PFSK-1 (cell line): ENCODE results near the gene VPS29.

Experiments
- FOXP2 ChIP-seq: optimal IDR thresholded peaks from 2 replicates; pipeline ENCODE3; 2011; ENCODE audit warnings: borderline replicate concordance, control low read depth, inconsistent platforms; ENCODE audit not compliant: insufficient read depth; ENCODE audit errors: extremely low read length, extremely low read depth
- POLR2AphosphoS5 ChIP-seq: IDR thresholded peaks from 2 replicates; pipeline ENCODE4 v1.6.1; 2012; ENCODE audit warnings: low read depth, mild to moderate bottlenecking, control low read depth, low read length, moderate library complexity
- SIN3A ChIP-seq: IDR thresholded peaks from 2 replicates; pipeline ENCODE4 v1.6.1; 2012; ENCODE audit warnings: mild to moderate bottlenecking, low read length, moderate library complexity, borderline replicate concordance; ENCODE audit not compliant: insufficient read depth
- TAF1 ChIP-seq: IDR thresholded peaks from 2 replicates; pipeline ENCODE4 v1.6.1; 2012; ENCODE audit warnings: low read length, control low read depth, borderline replicate concordance; ENCODE audit not compliant: insufficient read depth
- TF ChIP-seq, protein P1 (sequence below), 2 experiments: IDR thresholded peaks; 2 replicates each; pipeline versions ENCODE4 v1.6.1 to v1.8.0; 2011 to 2012; ENCODE audit warnings: low read depth in 2 of 2, low read length in 2 of 2, control low read depth in 1 of 2, inconsistent platforms in 1 of 2, mild to moderate bottlenecking in 1 of 2, moderate library complexity in 1 of 2; ENCODE audit not compliant: insufficient read depth in 1 of 2

VPS29 gene

DNA sequence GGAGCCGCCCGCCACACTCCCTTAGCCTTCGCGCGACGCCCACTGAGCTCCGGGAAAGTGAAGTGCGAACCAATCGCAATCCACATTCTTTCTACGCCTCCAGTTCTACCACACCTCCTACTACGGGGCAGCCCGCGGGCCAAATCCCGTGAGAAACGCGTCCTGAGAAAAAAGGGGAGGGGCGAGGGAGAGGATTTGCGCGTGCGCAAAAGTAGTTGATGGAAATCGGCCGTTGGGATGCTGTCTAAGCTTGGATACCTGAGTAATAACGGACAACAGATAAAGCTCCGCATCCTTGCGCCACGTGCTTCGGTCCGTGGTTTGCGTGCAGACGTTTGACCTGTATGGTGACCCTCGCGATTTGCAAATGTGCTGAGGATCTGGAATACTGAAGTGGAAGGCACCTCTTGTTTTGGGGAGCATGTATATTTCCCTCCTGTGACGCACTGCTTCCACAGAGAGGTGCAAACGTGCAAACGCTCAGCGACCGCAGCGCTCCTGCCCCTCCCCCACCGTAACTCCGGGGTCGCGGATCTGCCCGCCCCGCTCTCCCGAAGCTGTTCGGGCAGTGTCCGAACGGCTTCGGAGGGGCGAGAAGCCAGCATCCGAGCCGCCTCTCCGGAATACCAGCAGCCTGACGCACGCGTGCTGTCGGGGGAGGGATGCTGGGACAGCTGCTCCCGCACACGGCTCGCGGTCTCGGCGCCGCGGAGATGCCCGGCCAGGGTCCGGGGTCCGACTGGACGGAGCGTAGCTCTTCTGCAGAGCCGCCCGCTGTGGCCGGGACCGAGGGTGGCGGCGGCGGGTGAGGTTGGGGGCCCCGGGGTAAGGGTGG is 33.5 kb downstream of the VPS29 start, which contains the start of the genes FAM216A and GPN3:
TSS of gene FAM216A (plus strand) at position 632 of the 835 bp plus-strand sequence. CDS start at position 663, 31 bp downstream.
TSS of gene GPN3 (minus strand) at position 44 of the 835 bp plus-strand sequence. CDS start 54 bp downstream, outside the sequence.
- TF ChIP-seq, protein P1, sequence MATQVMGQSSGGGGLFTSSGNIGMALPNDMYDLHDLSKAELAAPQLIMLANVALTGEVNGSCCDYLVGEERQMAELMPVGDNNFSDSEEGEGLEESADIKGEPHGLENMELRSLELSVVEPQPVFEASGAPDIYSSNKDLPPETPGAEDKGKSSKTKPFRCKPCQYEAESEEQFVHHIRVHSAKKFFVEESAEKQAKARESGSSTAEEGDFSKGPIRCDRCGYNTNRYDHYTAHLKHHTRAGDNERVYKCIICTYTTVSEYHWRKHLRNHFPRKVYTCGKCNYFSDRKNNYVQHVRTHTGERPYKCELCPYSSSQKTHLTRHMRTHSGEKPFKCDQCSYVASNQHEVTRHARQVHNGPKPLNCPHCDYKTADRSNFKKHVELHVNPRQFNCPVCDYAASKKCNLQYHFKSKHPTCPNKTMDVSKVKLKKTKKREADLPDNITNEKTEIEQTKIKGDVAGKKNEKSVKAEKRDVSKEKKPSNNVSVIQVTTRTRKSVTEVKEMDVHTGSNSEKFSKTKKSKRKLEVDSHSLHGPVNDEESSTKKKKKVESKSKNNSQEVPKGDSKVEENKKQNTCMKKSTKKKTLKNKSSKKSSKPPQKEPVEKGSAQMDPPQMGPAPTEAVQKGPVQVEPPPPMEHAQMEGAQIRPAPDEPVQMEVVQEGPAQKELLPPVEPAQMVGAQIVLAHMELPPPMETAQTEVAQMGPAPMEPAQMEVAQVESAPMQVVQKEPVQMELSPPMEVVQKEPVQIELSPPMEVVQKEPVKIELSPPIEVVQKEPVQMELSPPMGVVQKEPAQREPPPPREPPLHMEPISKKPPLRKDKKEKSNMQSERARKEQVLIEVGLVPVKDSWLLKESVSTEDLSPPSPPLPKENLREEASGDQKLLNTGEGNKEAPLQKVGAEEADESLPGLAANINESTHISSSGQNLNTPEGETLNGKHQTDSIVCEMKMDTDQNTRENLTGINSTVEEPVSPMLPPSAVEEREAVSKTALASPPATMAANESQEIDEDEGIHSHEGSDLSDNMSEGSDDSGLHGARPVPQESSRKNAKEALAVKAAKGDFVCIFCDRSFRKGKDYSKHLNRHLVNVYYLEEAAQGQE (IDR thresholded peaks at IDR 0.05; ENCODE audit: insufficient read depth in 1 of 2, low read depth in 2 of 2, low read length in 2 of 2) = peak; percentile 25 to 31; a peak in 3 of 4 replicates
- TF ChIP-seq SIN3A (0 out of 2 replicates have a peak, but pooled peaks have one; percentile 10), POLR2AphosphoS5 (peak; percentile 96), TAF1 (peak; percentile 85), FOXP2 (peak; percentile 76)

DNA sequence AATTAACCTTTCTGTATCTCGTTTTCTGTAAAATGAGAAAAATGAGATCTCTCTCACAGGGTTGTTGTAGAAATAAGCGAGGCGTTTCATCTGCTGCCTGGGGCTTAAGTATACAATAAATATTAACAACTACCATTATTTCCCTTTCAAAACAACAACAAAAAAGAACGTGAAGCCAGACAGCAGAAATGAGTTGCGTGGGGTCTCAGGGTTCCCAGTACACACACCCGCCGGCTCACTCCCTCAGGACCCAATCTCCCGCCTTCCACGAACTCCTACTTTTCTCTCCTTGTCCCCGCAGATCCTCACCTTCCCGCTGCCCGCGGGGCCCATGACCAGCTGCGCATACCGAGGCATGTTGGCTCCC is 34.1 kb downstream of the VPS29 start:
- TF ChIP-seq SIN3A (peak; percentile 63; the same call in 1 of the 2 replicates), POLR2AphosphoS5 (no peak)

DNA sequence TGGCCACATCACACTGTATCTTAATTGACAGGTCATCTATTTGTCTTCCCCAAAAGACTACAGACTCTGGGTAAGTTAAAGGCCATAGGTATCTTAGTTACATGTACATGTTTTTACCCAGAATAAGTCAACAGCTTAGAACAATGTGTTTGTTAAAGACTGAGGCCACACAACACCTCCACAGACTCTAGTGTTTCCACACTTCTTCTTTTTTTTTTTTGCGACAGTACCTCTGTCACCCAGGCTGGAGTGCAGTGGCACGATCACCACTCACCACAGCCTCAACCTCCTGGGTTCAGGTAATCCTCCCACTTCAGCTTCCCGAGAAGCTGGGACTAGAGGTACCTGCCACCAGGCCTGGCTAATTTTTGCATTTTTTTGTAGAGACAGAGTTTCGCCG is 35.1 kb downstream of the VPS29 start:
- no peak for TF ChIP-seq POLR2AphosphoS5
- no peak for TF ChIP-seq SIN3A
- no peak for TF ChIP-seq FOXP2
- no peak for TF ChIP-seq TAF1
- TF ChIP-seq, protein P1 (IDR thresholded peaks at IDR 0.05; ENCODE audit: insufficient read depth in 1 of 2, low read depth in 2 of 2, low read length in 2 of 2) = no peak

DNA sequence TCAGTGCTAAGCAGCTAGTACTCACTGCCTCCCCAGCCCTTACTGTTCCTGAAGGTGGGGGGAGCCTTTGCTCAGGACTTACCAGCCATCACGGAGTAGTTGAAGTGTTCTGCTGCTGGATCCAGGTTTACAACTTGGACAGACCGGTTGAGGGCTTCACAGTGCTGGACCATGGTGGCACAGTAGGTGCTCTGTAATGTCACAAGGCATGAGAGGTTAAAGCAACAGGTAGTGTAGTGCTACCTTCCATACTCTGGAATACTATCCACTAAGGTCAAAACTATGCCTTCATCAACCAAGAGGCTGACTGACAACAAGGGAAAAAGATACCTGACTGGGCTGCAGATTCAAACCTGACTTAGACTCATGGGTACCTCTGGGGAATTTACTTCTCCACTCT is 36.9 kb downstream of the VPS29 start:
- TF ChIP-seq POLR2AphosphoS5 = no peak
- TF ChIP-seq SIN3A = no peak
- no peak for TF ChIP-seq FOXP2
- no peak for TF ChIP-seq TAF1
- TF ChIP-seq, protein P1 (IDR thresholded peaks at IDR 0.05; ENCODE audit: insufficient read depth in 1 of 2, low read depth in 2 of 2, low read length in 2 of 2) = no peak

DNA sequence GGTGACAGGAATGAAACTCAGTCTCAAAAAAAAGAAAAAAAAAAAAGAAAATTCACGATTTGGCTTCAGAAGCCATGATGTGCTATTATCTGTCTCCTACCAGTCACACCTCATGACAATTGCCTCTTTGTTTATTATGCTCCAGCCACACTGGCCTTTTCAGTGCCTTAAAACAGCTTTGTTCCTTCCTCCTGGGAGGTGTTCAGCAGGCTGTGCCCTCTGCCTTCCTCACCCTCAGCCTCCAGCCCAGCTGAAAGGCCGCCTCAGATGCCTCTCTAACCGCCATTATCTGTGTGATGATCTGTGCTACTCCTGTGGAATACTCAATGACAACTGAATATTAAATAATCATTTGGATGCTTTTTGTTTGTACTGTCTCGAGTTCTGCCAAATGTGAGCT is 43.2 kb downstream of the VPS29 start:
- TF ChIP-seq POLR2AphosphoS5 (no peak), FOXP2 (no peak), SIN3A (no peak), TAF1 (no peak)
